Activated naive CD8-positive, alpha-beta T cell treated with anti-CD3 and anti-CD28 coated beads, Interleukin-2, amount 10 ng/mL, durations not matched to agents 7 days and 5 days (primary cell): ENCODE measurements around the gene SLC50A1. TPM values are rescaled to one million over a fixed set of nuclear protein-coding genes. Genes with fewer than 3 reads are reported as not detected.
A peak's percentile ranks its signal among the peaks of the same experiment; 100 is the strongest.

Experiments used
- ATAC-seq: fragments of 150-1000 bp; cut with Tn5 transposase; one replicate; pipeline ENCODE4 v1.10.0; 2021; ENCODE audit warnings: low read depth, moderate library complexity
- POLR2A ChIA-PET: fragments of 350-600 bp; sonication (Branson Sonifier 250); formaldehyde crosslinking; loops from one replicate; lab custom pipeline; 2021; ENCODE audit warnings: antibody characterized with exemption; lab: Charles Lee
- DNase-seq: peaks from one replicate; pipeline ENCODE4 v3.0.0; 2021
- H3K27ac Mint-ChIP-seq: one replicate; pipeline ENCODE4 v1.8.0; 2022; ENCODE audit warnings: mild to moderate bottlenecking, mixed read lengths
- H3K27me3 Mint-ChIP-seq: one replicate; pipeline ENCODE4 v1.8.0; 2022; ENCODE audit warnings: mild to moderate bottlenecking, moderate library complexity, mixed read lengths
- H3K36me3 Mint-ChIP-seq: one replicate; pipeline ENCODE4 v1.8.0; 2021; ENCODE audit warnings: mild to moderate bottlenecking, mixed read lengths
- H3K4me1 Mint-ChIP-seq: one replicate; pipeline ENCODE4 v1.8.0; 2021; ENCODE audit warnings: mixed read lengths
- H3K4me3 Mint-ChIP-seq: one replicate; pipeline ENCODE4 v1.8.0; 2022; ENCODE audit warnings: mild to moderate bottlenecking, moderate library complexity, mixed read lengths
- H3K9me3 Mint-ChIP-seq: one replicate; pipeline ENCODE4 v1.8.0; 2021; ENCODE audit warnings: mixed read lengths
- total RNA-seq, 2 experiments: library from RNA; stranded (reverse); gene quantifications; one replicate each; pipeline ENCODE4 v1.2.3, GENCODE V29; 2021

SLC50A1 gene
- total RNA-seq, 2 experiments from 2014 or later: 40.7 to 45.0 TPM

DNA sequence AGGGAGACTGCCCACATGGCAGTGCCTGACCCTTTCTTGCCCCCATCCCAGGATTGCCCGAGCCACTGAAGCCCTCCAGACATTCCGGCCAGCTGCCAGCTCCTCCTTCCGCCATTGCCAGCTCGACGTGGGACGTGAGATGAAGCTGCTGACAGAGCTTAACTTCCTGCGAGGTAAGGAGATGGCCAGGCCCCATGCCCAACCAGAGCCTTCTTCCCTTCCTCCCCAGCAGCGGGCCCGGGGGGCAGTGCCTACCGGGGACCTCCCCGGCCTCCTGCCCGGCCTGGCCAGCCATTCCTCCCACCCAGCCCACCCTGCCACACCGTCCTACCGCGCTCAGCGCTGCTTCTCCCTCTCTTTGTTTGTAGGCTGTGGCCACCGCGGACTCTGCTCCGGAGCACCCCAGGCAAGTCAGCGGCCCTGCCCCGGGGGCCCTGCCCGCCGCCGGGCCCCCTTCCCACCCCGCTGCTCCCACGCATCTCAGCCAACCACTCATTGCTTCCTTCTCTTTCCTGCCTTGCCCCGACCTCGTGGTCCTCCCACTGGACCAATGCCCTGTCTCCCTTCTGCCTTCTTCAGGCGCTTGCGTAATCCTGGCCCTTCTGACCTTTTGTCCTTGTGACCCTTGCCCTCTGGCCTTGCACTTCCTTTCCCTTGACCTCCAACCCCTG is 42.9 kb downstream of the SLC50A1 start:
- H3K9me3 Mint-ChIP-seq: no peaks in the 10 kb centered on the region
- POLR2A ChIA-PET: interaction anchor here (1.5 to 2.0 kb wide), 2 partner anchors 13 to 14 kb away, joined by 4 to 7 read pairs; no protein-coding TSS in a partner anchor
- H3K27me3 Mint-ChIP-seq: no peaks in the 10 kb centered on the region
- ATAC-seq (no peak), DNase-seq (peak; percentile 29)
- H3K4me1 Mint-ChIP-seq: peaks cover 16% of the 10 kb centered on the region
- peaks cover 16% of the 10 kb centered on the region for H3K36me3 Mint-ChIP-seq
- no peak overlapping the region for H3K4me3 Mint-ChIP-seq
- peak overlapping the region; percentile 9 for H3K27ac Mint-ChIP-seq

DNA sequence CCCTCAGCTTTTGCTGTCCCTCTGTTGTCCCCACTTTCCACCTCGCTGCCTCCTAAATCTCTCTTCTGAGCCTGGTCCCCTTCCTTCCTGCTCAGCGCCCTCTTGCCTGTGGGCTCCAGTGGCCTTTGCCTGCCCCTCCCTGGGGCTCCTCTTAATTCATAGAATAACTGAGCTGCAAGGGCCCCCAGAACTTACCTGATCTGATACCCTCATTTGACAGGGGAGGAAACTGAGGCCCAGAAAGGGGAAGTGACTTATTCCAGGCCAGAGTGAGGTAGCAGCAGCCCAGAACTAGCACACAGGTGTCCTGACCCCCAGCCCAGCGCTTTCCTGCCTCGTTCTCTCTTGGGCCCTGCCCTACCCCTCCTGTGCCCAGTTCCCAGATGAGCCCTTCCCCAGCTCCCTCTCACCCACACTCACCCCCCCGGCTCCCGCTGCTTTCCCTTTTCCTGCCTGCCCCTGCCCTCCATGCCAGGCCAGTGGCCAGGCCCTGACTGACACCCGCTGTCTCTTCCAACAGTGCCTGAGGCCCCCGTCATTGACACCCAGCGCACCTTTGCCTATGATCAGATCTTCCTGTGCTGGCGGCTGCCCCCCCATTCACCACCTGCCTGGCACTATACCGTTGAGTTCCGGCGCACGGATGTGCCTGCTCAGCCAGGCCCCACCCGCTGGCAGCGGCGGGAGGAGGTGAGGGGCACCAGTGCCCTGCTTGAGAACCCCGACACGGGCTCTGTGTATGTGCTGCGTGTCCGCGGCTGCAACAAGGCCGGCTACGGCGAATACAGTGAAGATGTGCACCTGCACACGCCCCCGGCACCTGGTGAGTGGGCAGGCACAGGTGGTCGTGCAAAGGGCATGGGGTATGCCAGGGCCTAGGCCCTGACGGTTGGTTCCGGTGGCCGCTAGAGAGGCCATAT is 43.7 kb downstream of the SLC50A1 start:
- peak; percentile 19 for DNase-seq
- H3K36me3 Mint-ChIP-seq: peaks cover 18% of the 10 kb centered on the region
- POLR2A ChIA-PET: no interaction called here

DNA sequence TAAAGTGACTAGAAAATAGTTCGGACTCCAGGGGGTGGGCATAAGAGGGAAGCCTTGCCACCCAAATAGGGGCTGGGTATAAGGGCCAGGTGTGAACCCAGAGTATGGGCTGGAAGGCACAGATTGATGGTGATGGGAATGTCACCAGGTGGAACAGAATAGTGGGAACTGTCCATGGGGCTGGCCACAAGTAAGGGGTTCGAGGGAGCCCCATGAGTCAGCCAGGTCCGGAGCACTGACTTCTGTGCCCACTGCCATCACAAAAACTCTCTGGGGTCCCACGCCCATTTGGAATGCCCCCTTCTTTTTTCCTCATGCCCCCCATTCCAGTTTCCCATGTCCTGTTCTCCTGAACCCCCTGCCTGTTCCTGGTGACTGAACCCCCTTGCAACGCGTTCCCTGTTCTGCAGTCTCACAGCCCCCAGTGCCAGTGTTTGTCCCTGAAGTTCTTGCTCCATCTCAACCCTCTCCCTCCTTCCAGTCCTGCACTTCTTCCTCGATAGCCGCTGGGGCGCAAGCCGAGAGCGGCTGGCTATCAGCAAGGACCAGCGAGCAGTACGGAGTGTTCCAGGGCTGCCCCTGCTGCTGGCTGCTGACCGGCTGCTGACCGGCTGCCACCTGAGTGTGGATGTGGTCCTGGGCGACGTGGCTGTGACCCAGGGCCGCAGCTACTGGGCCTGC is 45.9 kb downstream of the SLC50A1 start:
- DNase-seq: no peak
- Mint-ChIP-seq H3K36me3 (peaks cover 18% of the 10 kb centered on the region), H3K4me3 (no peak overlapping the region), H3K27ac (no peak overlapping the region), H3K27me3 (no peaks in the 10 kb centered on the region), H3K4me1 (peaks cover 6% of the 10 kb centered on the region), H3K9me3 (no peaks in the 10 kb centered on the region)
- no peak for ATAC-seq
- POLR2A ChIA-PET: interaction anchor here (1.2 kb wide), 1 partner anchor 46 kb away, joined by 3 read pairs; no protein-coding TSS in a partner anchor

More for the DNA sequence above, 43.7 kb downstream of the SLC50A1 start:
- Mint-ChIP-seq H3K4me1 (peaks cover 14% of the 10 kb centered on the region), H3K9me3 (no peaks in the 10 kb centered on the region), H3K27ac (peak overlapping the region; percentile 9), H3K27me3 (no peaks in the 10 kb centered on the region), H3K4me3 (no peak overlapping the region)
- no peak for ATAC-seq

DNA sequence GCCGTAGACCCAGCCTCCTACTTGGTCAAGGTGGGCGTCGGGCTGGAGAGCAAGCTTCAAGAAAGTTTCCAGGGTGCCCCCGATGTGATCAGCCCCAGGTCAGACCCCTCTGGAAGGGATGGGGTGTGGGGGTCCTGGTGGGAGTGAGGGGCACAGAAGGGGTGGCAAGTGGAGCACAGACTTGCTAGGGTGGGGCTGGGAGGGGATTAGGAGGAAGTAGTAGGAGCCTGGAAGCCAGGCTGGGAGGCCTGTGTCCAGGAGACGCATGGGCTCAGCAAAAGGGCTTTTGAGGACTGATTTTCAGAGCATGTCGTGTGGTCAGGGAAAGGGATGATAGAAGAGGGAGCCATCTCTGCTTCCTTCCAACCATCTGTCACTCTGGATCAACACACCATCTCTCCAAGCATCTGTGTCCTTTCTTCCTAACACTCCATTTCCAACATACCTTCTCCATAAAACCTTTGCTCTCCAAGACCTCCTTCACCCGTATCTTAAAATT is 46.4 kb downstream of the SLC50A1 start:
- ATAC-seq: no peak
- Mint-ChIP-seq H3K27me3 (no peaks in the 10 kb centered on the region), H3K9me3 (no peaks in the 10 kb centered on the region), H3K27ac (no peak overlapping the region), H3K36me3 (peaks cover 18% of the 10 kb centered on the region), H3K4me3 (no peak overlapping the region), H3K4me1 (no peaks in the 10 kb centered on the region)
- POLR2A ChIA-PET: no interaction called here
- no peak for DNase-seq

DNA sequence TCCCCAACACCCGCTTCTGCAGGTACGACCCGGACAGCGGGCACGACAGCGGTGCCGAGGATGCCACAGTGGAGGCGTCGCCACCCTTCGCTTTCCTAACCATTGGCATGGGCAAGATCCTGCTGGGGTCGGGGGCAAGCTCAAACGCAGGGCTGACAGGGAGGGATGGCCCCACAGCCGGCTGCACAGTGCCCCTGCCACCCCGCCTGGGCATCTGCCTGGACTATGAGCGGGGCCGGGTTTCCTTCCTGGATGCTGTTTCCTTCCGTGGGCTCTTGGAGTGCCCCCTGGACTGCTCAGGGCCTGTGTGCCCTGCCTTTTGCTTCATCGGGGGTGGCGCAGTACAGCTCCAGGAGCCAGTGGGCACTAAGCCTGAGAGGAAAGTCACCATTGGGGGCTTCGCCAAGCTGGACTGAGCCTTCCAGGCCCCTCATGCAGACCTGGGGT is 48.1 kb downstream of the SLC50A1 start:
- no peak overlapping the region for H3K4me3 Mint-ChIP-seq
- H3K27me3 Mint-ChIP-seq: no peaks in the 10 kb centered on the region
- POLR2A ChIA-PET: interaction anchor here (1.2 kb wide), 1 partner anchor 9 kb away, joined by 8 read pairs; no protein-coding TSS in a partner anchor
- no peaks in the 10 kb centered on the region for H3K9me3 Mint-ChIP-seq
- no peak for DNase-seq
- H3K4me1 Mint-ChIP-seq: peaks cover 4% of the 10 kb centered on the region
- no peak for ATAC-seq
- peaks cover 17% of the 10 kb centered on the region for H3K36me3 Mint-ChIP-seq
- peak overlapping the region; percentile 37 for H3K27ac Mint-ChIP-seq

DNA sequence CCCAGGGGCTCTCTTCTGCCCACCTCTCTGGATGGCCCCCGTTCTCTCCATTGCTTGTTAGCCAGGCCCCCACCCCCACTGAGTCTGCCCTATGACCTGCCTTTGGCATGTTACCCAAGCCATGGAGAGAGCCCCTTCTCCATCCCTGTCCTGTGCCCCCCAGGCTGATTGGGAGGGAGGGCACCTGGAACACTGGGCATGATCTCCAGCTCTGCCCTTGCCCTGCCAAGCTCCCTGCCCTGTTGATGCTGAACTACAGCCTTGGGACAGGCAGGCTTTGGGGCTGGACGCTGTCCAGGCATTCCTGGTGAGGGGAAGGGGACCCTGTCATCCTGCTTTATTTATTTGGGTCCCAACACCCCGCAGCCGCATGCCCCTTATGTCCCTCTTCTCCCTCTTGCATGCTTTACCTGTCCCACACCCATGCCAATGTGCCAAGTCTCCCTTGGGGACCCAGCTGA is 48.7 kb downstream of the SLC50A1 start:
- peaks cover 4% of the 10 kb centered on the region for H3K4me1 Mint-ChIP-seq

DNA sequence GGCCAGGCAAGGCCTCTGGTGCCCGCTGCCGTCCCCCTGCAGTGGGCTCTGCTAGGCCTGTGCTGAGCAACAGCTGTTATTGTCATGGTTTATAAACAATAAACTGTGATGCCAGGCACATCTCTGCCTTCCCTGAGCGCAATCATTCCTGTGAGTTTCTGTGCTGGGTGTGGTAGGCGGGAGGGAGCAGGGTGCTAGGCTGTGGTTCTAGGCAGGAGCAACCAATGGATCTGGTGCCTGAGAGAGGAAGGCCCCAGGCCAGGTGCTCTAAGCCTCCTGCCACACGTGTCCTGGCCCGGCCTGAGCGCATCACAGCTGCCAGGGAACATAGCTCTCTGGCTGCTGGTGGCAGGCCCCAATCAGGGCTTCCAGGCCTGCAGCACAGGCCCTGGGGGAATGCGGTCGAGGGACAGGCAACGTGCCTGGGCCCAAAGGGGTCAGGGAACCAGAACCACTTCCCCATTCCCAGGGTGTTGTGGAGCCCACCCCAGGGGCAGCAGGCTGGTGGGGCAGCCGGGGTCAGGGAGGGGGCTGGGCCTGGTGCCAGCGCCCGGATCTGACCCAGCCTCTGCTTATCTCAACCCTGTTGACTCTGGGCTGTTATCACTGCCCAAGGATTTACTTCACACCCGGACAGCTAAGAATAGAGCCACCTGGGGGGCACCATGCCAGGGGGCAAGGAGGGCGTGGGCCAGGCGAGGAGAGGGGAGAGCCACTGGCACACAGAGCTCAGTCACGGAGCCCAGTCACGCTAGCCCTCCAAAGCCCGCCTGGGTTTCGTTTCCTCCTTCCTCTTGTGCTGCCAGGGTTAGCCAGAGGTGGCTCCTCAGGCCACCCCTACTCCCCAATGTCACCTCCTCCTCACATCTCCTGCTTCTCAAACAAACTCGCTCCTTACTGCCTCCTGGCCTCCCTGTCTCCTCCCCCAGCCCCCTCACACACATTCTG is 49.5 kb downstream of the SLC50A1 start:
- H3K27ac Mint-ChIP-seq: no peak overlapping the region
- H3K4me3 Mint-ChIP-seq: no peak overlapping the region
- H3K9me3 Mint-ChIP-seq: no peaks in the 10 kb centered on the region
- H3K27me3 Mint-ChIP-seq: no peaks in the 10 kb centered on the region
- DNase-seq (no peak), ATAC-seq (no peak)
- H3K36me3 Mint-ChIP-seq: peaks cover 11% of the 10 kb centered on the region
- peaks cover 4% of the 10 kb centered on the region for H3K4me1 Mint-ChIP-seq
- POLR2A ChIA-PET: interaction anchor here (0.9 to 1.8 kb wide), 2 partner anchors 9 to 11 kb away, joined by 3 to 4 read pairs; partner anchors contain the start of gene TRIM46

More for the DNA sequence above, 48.7 kb downstream of the SLC50A1 start:
- Mint-ChIP-seq H3K9me3 (no peaks in the 10 kb centered on the region), H3K4me3 (no peak overlapping the region), H3K27ac (peak overlapping the region; percentile 37), H3K27me3 (no peaks in the 10 kb centered on the region), H3K36me3 (peaks cover 13% of the 10 kb centered on the region)
- no peak for ATAC-seq
- DNase-seq: no peak
- POLR2A ChIA-PET: interaction anchor here (0.9 to 1.8 kb wide), 3 partner anchors 9 to 10 kb away, joined by 3 to 8 read pairs (median 4); partner anchors contain the start of gene TRIM46

DNA sequence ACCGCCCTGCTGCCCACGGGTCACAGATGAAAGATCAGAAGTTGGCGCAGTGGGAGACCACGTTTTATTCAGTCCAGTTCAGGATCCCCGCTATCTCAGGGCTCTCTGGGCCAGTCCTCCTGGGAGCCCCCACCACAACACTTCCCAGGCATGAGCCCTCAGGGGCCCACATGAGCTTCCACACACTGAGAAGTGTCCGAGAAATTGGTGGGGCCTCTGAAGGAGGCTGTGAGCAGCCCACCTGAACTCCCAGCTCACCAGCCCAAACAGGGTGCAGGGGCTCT is 50.1 kb downstream of the SLC50A1 start:
- ATAC-seq (no peak), DNase-seq (no peak)
- Mint-ChIP-seq H3K36me3 (peaks cover 11% of the 10 kb centered on the region), H3K9me3 (no peaks in the 10 kb centered on the region), H3K4me3 (no peak overlapping the region), H3K27me3 (no peaks in the 10 kb centered on the region), H3K4me1 (peaks cover 4% of the 10 kb centered on the region), H3K27ac (no peak overlapping the region)
- POLR2A ChIA-PET: interaction anchor here (1.8 kb wide), 1 partner anchor 12 kb away, joined by 4 read pairs; the partner anchor contains the start of gene TRIM46

DNA sequence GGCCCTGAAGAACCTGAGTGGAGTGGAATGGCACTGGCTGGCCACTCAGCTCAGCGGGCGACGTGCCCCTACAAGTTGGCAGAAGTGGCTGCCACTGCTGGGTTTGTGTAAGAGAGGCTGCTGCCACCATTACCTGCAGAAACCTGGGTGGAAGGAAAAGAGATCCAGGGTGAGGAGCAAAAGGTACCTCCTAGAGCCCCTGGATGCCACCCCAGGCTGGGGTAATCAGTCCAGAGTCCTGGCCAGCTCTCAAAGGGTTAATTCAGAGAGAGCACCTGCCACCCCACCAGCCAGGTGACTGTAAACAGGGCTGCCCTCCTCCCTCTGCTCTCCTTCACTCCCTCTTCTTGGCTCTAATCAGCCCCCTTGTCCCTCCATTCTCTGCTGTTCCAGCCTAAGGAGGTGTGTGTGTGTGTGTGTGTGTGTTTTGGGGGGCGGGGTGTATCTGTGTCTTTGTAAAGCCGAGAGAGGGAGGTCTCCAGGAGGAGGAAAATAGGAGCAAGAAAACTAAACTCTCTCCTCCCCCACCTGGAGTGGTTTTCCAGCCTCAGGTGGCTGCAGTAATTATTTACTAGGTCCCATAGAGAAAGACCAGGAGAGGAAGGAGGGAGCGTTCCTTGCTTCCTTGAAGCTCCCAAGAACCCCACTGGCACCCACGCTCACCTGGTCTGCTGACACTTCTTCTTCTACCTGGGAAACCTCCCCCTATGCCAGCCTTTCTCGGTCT is 50.6 kb downstream of the SLC50A1 start:
- peaks cover 10% of the 10 kb centered on the region for H3K36me3 Mint-ChIP-seq
- no peak overlapping the region for H3K27ac Mint-ChIP-seq
- H3K4me1 Mint-ChIP-seq: peaks cover 4% of the 10 kb centered on the region
- no peaks in the 10 kb centered on the region for H3K9me3 Mint-ChIP-seq
- POLR2A ChIA-PET: interaction anchor here (1.8 kb wide), 1 partner anchor 12 kb away, joined by 4 read pairs; the partner anchor contains the start of gene TRIM46
- no peak for ATAC-seq
- DNase-seq: no peak
- H3K4me3 Mint-ChIP-seq: no peak overlapping the region
- H3K27me3 Mint-ChIP-seq: no peaks in the 10 kb centered on the region

DNA sequence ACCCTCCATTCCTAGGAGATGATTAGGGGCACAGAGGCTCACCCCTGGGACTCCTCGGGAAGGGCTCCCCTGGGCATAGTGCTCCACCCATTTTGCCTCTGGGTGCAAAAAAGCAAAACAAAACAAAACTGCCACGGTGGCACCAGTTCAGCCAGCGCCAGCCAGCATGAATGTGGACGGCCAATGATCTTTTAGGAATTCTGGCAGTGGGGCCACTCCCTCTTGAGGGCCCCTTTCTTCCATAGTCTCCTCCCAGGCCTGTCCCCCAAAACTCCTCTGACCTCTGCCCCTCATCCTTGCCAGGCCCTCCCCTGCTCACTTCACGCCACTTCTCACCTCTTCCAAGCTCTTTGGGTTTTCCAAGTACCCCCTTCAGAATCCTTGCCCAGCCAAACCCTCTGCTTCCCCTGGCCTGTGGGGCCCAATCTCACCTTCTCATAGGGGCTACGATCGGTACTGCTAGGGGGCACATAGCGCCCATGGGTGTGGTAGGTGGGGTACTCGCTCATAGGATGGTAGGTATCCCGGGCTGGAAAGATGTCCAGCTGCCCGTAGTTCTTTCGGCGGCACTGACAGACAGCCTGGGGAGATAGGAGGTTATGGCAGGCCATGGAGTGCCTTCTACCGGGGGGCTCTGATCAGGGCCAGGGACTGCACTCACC is 51.3 kb downstream of the SLC50A1 start:
- POLR2A ChIA-PET: no interaction called here
- H3K9me3 Mint-ChIP-seq: no peaks in the 10 kb centered on the region
- H3K4me3 Mint-ChIP-seq: no peak overlapping the region
- peak overlapping the region; percentile 3 for H3K27ac Mint-ChIP-seq
- no peak for ATAC-seq
- H3K27me3 Mint-ChIP-seq: no peaks in the 10 kb centered on the region
- DNase-seq: no peak
- H3K4me1 Mint-ChIP-seq: peaks cover 6% of the 10 kb centered on the region
- peaks cover 9% of the 10 kb centered on the region for H3K36me3 Mint-ChIP-seq

DNA sequence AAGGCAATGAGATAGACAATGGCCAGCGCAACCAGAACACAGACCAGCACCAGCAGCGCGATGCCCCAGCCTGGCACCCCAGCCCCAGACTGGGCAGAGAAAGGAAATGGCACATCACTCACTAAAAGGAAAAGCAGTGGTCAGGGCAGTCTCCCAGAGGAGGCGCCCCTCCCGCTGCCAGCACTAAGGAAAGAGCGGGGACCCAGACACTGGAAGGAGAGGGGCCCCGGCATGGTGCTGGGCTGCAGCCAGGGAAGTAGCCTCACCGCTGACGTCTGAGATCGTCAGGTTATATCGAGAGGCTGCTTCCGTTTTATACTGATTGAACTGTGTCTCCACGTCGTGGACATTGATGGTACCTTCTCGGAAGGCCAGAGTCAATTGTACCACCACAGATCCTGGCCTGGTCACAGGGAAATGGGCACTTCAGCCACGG is 51.8 kb downstream of the SLC50A1 start:
- H3K9me3 Mint-ChIP-seq: no peaks in the 10 kb centered on the region
- peaks cover 9% of the 10 kb centered on the region for H3K36me3 Mint-ChIP-seq
- no peak for DNase-seq
- no peak for ATAC-seq
- POLR2A ChIA-PET: no interaction called here
- no peak overlapping the region for H3K27ac Mint-ChIP-seq
- no peaks in the 10 kb centered on the region for H3K27me3 Mint-ChIP-seq
- H3K4me1 Mint-ChIP-seq: peaks cover 11% of the 10 kb centered on the region
- no peak overlapping the region for H3K4me3 Mint-ChIP-seq
